Measurements from ENCODE around the gene ARVCF. TPM values are rescaled to one million over a fixed set of nuclear protein-coding genes. Genes with fewer than 3 reads are reported as not detected.
A peak's percentile ranks its signal among the peaks of the same experiment; 100 is the strongest.

ARVCF gene
- 105 and 109 TPM in 2 replicates for total RNA-seq
- 81.3 and 83.6 TPM in 2 replicates for polyA plus RNA-seq
- polyA plus RNA-seq (2011; cell fraction: cytosol; rRNA removed): 30.5 and 49.1 TPM in 2 replicates
- 288 and 295 TPM in 2 replicates for polyA plus RNA-seq (2011; cell fraction: nucleus; rRNA removed)
- polyA plus RNA-seq (2012): 22.8 and 27.5 TPM in 2 replicates
- polyA minus RNA-seq: 43.0 and 52.9 TPM in 2 replicates
- 1.7 TPM for polyA minus RNA-seq (2011; cell fraction: cytosol; rRNA and poly(A)+ RNA removed)
- 58.2 and 105 TPM in 2 replicates for polyA minus RNA-seq (2011; cell fraction: nucleus; rRNA and poly(A)+ RNA removed)
- percentile 53 among the genes with signal in this experiment for Bru-seq, nascent RNA
- BruChase-seq, experiment 1, labeled RNA remaining after a 6-hour chase: percentile 67 among the genes with signal in this experiment
- percentile 68 among the genes with signal in this experiment for BruChase-seq, experiment 2, labeled RNA remaining after a 2-hour chase
- long read RNA-seq, partial matches to known transcripts: 31 of 130 reads
- long read RNA-seq, other reads (novel, unspliced or antisense): 94 of 130 reads

- Histone ChIP-seq H3K9ac (replicated peaks; ENCODE audit: extremely low read depth, insufficient read depth, low read length) (peak within 1 kb of the TSS; percentile 28), H3K9me1 (replicated peaks; ENCODE audit: control insufficient read depth, extremely low read depth, insufficient read depth, low read length) (no peaks in the 10 kb centered on the region), H2AFZ (ENCODE audit: low read depth, low read length) (peak within 1 kb of the TSS; percentile 95), H3K4me2 (ENCODE audit: insufficient read depth, low read length) (peak within 1 kb of the TSS; percentile 64), H3K9me3 (replicated peaks; ENCODE audit: control insufficient read depth, insufficient read depth, low read length) (no peaks in the 10 kb centered on the region), H3K4me1 (ENCODE audit: control insufficient read depth, extremely low read depth, insufficient read depth, low read length) (peaks cover 18% of the 10 kb centered on the region), H3K27me3 (ENCODE audit: control insufficient read depth in 2 of 2, insufficient read depth in 2 of 2, low read length in 2 of 2) (no peaks in the 10 kb centered on the region), H4K20me1 (replicated peaks; ENCODE audit: control insufficient read depth, extremely low read depth, insufficient read depth, low read length) (no peaks in the 10 kb centered on the region), H3K36me3 (ENCODE audit: control insufficient read depth in 2 of 2, extremely low read depth in 1 of 2, insufficient read depth in 2 of 2, low read length in 2 of 2) (no peaks in the 10 kb centered on the region), H3K27ac (ENCODE audit: insufficient read depth, low read depth, low read length) (no peak within 1 kb of the TSS), H3K4me3 (replicated peaks in 1 of 3; ENCODE audit: insufficient read depth in 1 of 3, low read depth in 1 of 3, low read length in 3 of 3) (peak within 1 kb of the TSS; percentile 54 to 79 (median 70)), H3K79me2 (ENCODE audit: control insufficient read depth, insufficient read depth, low read length) (peaks cover 9% of the 10 kb centered on the region)
- BruUV-seq (replicated peaks): no TSS peak
- CTCF ChIA-PET: no interaction called here
- POLR2A ChIA-PET: no interaction called here
- peak; percentile 92 for FAIRE-seq
- dilution Hi-C loops (cut with MboI; ENCODE audit: extremely low pct_ligation_motif_present, low sequenced_read_pairs) (no loop called here), intact Hi-C loops (cut with micrococcal nuclease) (no loop called here)
- peak; percentile 87 for DNase-seq (ENCODE audit: low read depth, low spot score)
- peak in 1 of 2 donors; percentile 31 for TF ChIP-seq CTCF (IDR thresholded peaks at IDR 0.05; ENCODE audit: extremely low read depth in 1 of 2, insufficient read depth in 1 of 2, low read depth in 1 of 2, low read length in 2 of 2)
- TF ChIP-seq POLR2AphosphoS5 (IDR thresholded peaks at IDR 0.05; ENCODE audit: insufficient read depth, low read depth, low read length): peak; percentile 32
- no peak for TF ChIP-seq POLR2A (IDR thresholded peaks at IDR 0.05; ENCODE audit: low read depth, low read length)
Observed at GRCh38 chr22:20016734-20017621, at the start of gene ARVCF. ARVCF (minus strand) TSS chr22:20016823; CDS start chr22:19990794, 26,029 bp downstream.

Data from endothelial cell of umbilical vein (primary cell).